Measurements from ENCODE around the gene RASSF3.
"Not testable (repeated sequence)": the region's sequence is repeated elsewhere in the genome, so short reads cannot be mapped to it uniquely, and the experiment has no call there.

RASSF3 gene

GRCh38 chr12:64610079-64610659, at the start of gene RASSF3:
TSS of gene RASSF3 (plus strand) at chr12:64610495. CDS start at chr12:64610633, 138 bp downstream.
- in situ Hi-C loops (cut with MboI; ENCODE audit: low sequenced_read_pairs) = no loop called here

- in situ Hi-C loops (cut with MboI; ENCODE audit: low sequenced_read_pairs) = no loop called here
These were observed 48.8 kb upstream of the RASSF3 start for GRCh38 chr12:64561302-64562136.

- in situ Hi-C loops (cut with MboI; ENCODE audit: low sequenced_read_pairs) = no loop called here
These were observed 44.2 kb upstream of the RASSF3 start for GRCh38 chr12:64566122-64566521.

- in situ Hi-C loops (cut with MboI; ENCODE audit: low sequenced_read_pairs) = no loop called here
These were observed 43.3 kb upstream of the RASSF3 start for GRCh38 chr12:64566831-64567517.

- in situ Hi-C loops (cut with MboI; ENCODE audit: low sequenced_read_pairs) = no loop called here
These were observed 42.7 kb upstream of the RASSF3 start for GRCh38 chr12:64567570-64567969.

GRCh38 chr12:64568298-64568697, 42.0 kb upstream of the RASSF3 start:
- in situ Hi-C loops (cut with MboI; ENCODE audit: low sequenced_read_pairs) = no loop called here

GRCh38 chr12:64569923-64570691, 40.2 kb upstream of the RASSF3 start:
- in situ Hi-C loops (cut with MboI; ENCODE audit: low sequenced_read_pairs) = no loop called here

GRCh38 chr12:64571411-64571810, 38.9 kb upstream of the RASSF3 start:
- in situ Hi-C loops (cut with MboI; ENCODE audit: low sequenced_read_pairs) = no loop called here

GRCh38 chr12:64572241-64572640, 38.1 kb upstream of the RASSF3 start:
- in situ Hi-C loops (cut with MboI; ENCODE audit: low sequenced_read_pairs) = no loop called here

- in situ Hi-C loops (cut with MboI; ENCODE audit: low sequenced_read_pairs) = no loop called here
These were observed 35.5 kb upstream of the RASSF3 start for GRCh38 chr12:64574837-64575236.

GRCh38 chr12:64577046-64577445, 33.2 kb upstream of the RASSF3 start:
- in situ Hi-C loops (cut with MboI; ENCODE audit: low sequenced_read_pairs) = no loop called here

- in situ Hi-C loops (cut with MboI; ENCODE audit: low sequenced_read_pairs) = no loop called here
These were observed 31.7 kb upstream of the RASSF3 start for GRCh38 chr12:64578566-64578965.

GRCh38 chr12:64580681-64581080, 29.6 kb upstream of the RASSF3 start:
- in situ Hi-C loops (cut with MboI; ENCODE audit: low sequenced_read_pairs) = no loop called here

GRCh38 chr12:64582114-64582513, 28.2 kb upstream of the RASSF3 start:
- in situ Hi-C loops (cut with MboI; ENCODE audit: low sequenced_read_pairs) = no loop called here

- in situ Hi-C loops (cut with MboI; ENCODE audit: low sequenced_read_pairs) = no loop called here
These were observed 27.4 kb upstream of the RASSF3 start for GRCh38 chr12:64582862-64583261.

- in situ Hi-C loops (cut with MboI; ENCODE audit: low sequenced_read_pairs) = not testable (repeated sequence)
These were observed 26.9 kb upstream of the RASSF3 start for GRCh38 chr12:64583395-64583770.

- in situ Hi-C loops (cut with MboI; ENCODE audit: low sequenced_read_pairs) = no loop called here
These were observed 26.4 kb upstream of the RASSF3 start for GRCh38 chr12:64583771-64584421.

GRCh38 chr12:64585104-64585503, 25.2 kb upstream of the RASSF3 start:
- in situ Hi-C loops (cut with MboI; ENCODE audit: low sequenced_read_pairs) = no loop called here

- in situ Hi-C loops (cut with MboI; ENCODE audit: low sequenced_read_pairs) = no loop called here
These were observed 22.8 kb upstream of the RASSF3 start for GRCh38 chr12:64587447-64587846.

- in situ Hi-C loops (cut with MboI; ENCODE audit: low sequenced_read_pairs) = no loop called here
These were observed 20.1 kb upstream of the RASSF3 start for GRCh38 chr12:64590183-64590582.
